Lower leg skin (tissue), 4 donors: Measurements from ENCODE around the gene CD93. TPM values are rescaled to one million over a fixed set of nuclear protein-coding genes. Genes with fewer than 3 reads are reported as not detected.

Source experiments
- DNase-seq, 2 donors: peaks; one replicate each; pipeline ENCODE4 v3.0.0-alpha.2; 2019; ENCODE audit warnings: low spot score in 2 of 2
- H3K4me3 ChIP-seq: fragments of 200-600 bp; sonication (generic); 2 replicates; pipeline ENCODE4 v1.5.1; 2017; ENCODE audit warnings: mild to moderate bottlenecking, low read depth; ENCODE audit not compliant: poor library complexity, severe bottlenecking
- CTCF ChIP-seq, 3 donors: fragments of 450-650 bp; IDR thresholded peaks; one replicate each; pipeline ENCODE4 v1.5.1; 2016; ENCODE audit warnings: antibody characterized with exemption in 3 of 3, mild to moderate bottlenecking in 3 of 3, moderate library complexity in 2 of 3
- POLR2A ChIP-seq, 2 donors: fragments of 450-650 bp; IDR thresholded peaks; one replicate each; pipeline ENCODE4 v1.6.1; 2016 to 2017; ENCODE audit warnings: antibody characterized with exemption in 2 of 2, mild to moderate bottlenecking in 1 of 2, moderate library complexity in 1 of 2
- WGBS, 2 donors: methylation state at CpG; one replicate each; pipeline ENCODE4 v1.1.5; 2018; 5-methylcytosine and 5-hydroxymethylcytosine counted together
- intact Hi-C: fragments of 100-400 bp; cut with DNase I; formaldehyde crosslinking; loops from one replicate; pipeline ENCODE4 v1.15.0; 2023; ENCODE audit warnings: low total_unique reads
- total RNA-seq, 4 donors: library from RNA; depleted of rRNA; stranded (reverse); fragments of >200 nt; gene quantifications; one replicate each; pipeline ENCODE4 v1.1.0, GENCODE V29; 2016

The CD93 gene
- total RNA-seq, 4 donors from 2014 or later, result 12.6 to 44.3 (median 18.2) TPM

GRCh38 chr20:23082846-23083552 is 3.1 kb downstream of the CD93 start:
- no peak overlapping the region for H3K4me3 ChIP-seq
- WGBS, 2 donors, result 44% methylated on average over 9 of the region's 9 CpGs
- TF ChIP-seq CTCF (IDR thresholded peaks at IDR 0.05) (no peak), POLR2A (IDR thresholded peaks at IDR 0.05) (no peak)
- intact Hi-C loops, result no loop called here
- DNase-seq, result no peak

- WGBS, 2 donors, result 80 to 86% methylated on average over 9 of the region's 9 CpGs
- no peak for DNase-seq
- intact Hi-C loops, result no loop called here
- no peak overlapping the region for H3K4me3 ChIP-seq
- TF ChIP-seq CTCF (IDR thresholded peaks at IDR 0.05) (no peak), POLR2A (IDR thresholded peaks at IDR 0.05) (no peak)
Measured at GRCh38 chr20:23081263-23081819, 4.8 kb downstream of the CD93 start.

- DNase-seq, result no peak
- TF ChIP-seq CTCF (IDR thresholded peaks at IDR 0.05), result no peak
- TF ChIP-seq POLR2A (IDR thresholded peaks at IDR 0.05), result no peak
- WGBS, 2 donors, result 78 to 80% methylated on average over 10 of the region's 10 CpGs
- H3K4me3 ChIP-seq, result no peak overlapping the region
- intact Hi-C loops, result no loop called here
Measured at GRCh38 chr20:23080521-23080920, 5.6 kb downstream of the CD93 start.

GRCh38 chr20:23079926-23080325 is 6.2 kb downstream of the CD93 start:
- 82 to 87% methylated on average over 2 of the region's 2 CpGs for WGBS, 2 donors
- intact Hi-C loops, result no loop called here
- H3K4me3 ChIP-seq, result no peak overlapping the region
- TF ChIP-seq CTCF (IDR thresholded peaks at IDR 0.05), result no peak
- TF ChIP-seq POLR2A (IDR thresholded peaks at IDR 0.05), result no peak
- DNase-seq, result no peak

- intact Hi-C loops, result no loop called here
- no peak for TF ChIP-seq POLR2A (IDR thresholded peaks at IDR 0.05)
- no peak for TF ChIP-seq CTCF (IDR thresholded peaks at IDR 0.05)
- DNase-seq, result no peak
- 76 to 78% methylated on average over 6 of the region's 6 CpGs for WGBS, 2 donors
- H3K4me3 ChIP-seq, result no peak overlapping the region
Measured at GRCh38 chr20:23079016-23079351, 7.1 kb downstream of the CD93 start.
